GM23248 (cell line): ENCODE results near the gene ELFN1. TPM values are rescaled to one million over a fixed set of nuclear protein-coding genes. Genes with fewer than 3 reads are reported as not detected.

ENCODE experiments used
- DNase-seq: peaks from one replicate; pipeline ENCODE4 v3.0.0-alpha.2; 2015
- H2AFZ ChIP-seq: fragments of 200-600 bp; sonication (generic); 2 replicates; pipeline ENCODE4 v1.6.1; 2016; ENCODE audit warnings: antibody characterized with exemption
- H3F3A ChIP-seq: fragments of 200-600 bp; sonication (generic); 2 replicates; pipeline ENCODE4 v1.6.1; 2016; ENCODE audit warnings: mild to moderate bottlenecking, antibody characterized with exemption, mixed run types; ENCODE audit not compliant: insufficient read depth
- H3K27ac ChIP-seq: fragments of 200-600 bp; sonication (generic); 2 replicates; pipeline ENCODE4 v1.5.1; 2016; ENCODE audit warnings: mild to moderate bottlenecking
- H3K27me3 ChIP-seq: fragments of 200-600 bp; sonication (generic); replicated peaks from 2 replicates; pipeline ENCODE4 v1.6.1; 2016; ENCODE audit warnings: mild to moderate bottlenecking; ENCODE audit not compliant: insufficient read depth
- H3K36me3 ChIP-seq: fragments of 200-600 bp; sonication (generic); 2 replicates; pipeline ENCODE4 v1.6.1; 2016; ENCODE audit warnings: low read depth, mild to moderate bottlenecking
- H3K4me1 ChIP-seq: fragments of 200-600 bp; sonication (generic); 2 replicates; pipeline ENCODE4 v1.6.1; 2016; ENCODE audit warnings: mild to moderate bottlenecking; ENCODE audit not compliant: insufficient read depth
- H3K4me2 ChIP-seq: fragments of 200-600 bp; sonication (generic); one replicate; pipeline ENCODE4 v1.6.1; 2016; ENCODE audit warnings: mild to moderate bottlenecking; ENCODE audit not compliant: unreplicated experiment
- H3K4me3 ChIP-seq: fragments of 200-600 bp; sonication (generic); 2 replicates; pipeline ENCODE4 v1.5.1; 2016; ENCODE audit warnings: mild to moderate bottlenecking
- H3K79me2 ChIP-seq: fragments of 200-600 bp; sonication (generic); 2 replicates; pipeline ENCODE4 v1.6.1; 2016; ENCODE audit warnings: mild to moderate bottlenecking; ENCODE audit not compliant: insufficient read depth
- H3K9ac ChIP-seq: fragments of 200-600 bp; sonication (generic); 2 replicates; pipeline ENCODE4 v1.6.1; 2016; ENCODE audit warnings: mild to moderate bottlenecking
- H3K9me2 ChIP-seq: fragments of 200-600 bp; sonication (generic); 2 replicates; pipeline ENCODE4 v1.6.1; 2016; ENCODE audit warnings: mixed run types, mild to moderate bottlenecking, moderate library complexity; ENCODE audit not compliant: insufficient read depth
- H3K9me3 ChIP-seq: fragments of 200-600 bp; sonication (generic); one replicate; pipeline ENCODE4 v1.6.1; 2017; ENCODE audit warnings: low read depth
- H4K20me1 ChIP-seq: fragments of 200-600 bp; sonication (generic); 2 replicates; pipeline ENCODE4 v1.6.0; 2016; ENCODE audit not compliant: insufficient read depth
- EZH2 ChIP-seq: fragments of 200-600 bp; sonication (generic); IDR thresholded peaks from 2 replicates; pipeline ENCODE4 v1.6.1; 2018; ENCODE audit warnings: antibody characterized with exemption, mild to moderate bottlenecking; ENCODE audit not compliant: insufficient read depth, poor library complexity, severe bottlenecking
- EZH2phosphoT487 ChIP-seq: fragments of 200-600 bp; sonication (generic); IDR thresholded peaks from 2 replicates; pipeline ENCODE4 v1.6.1; 2018; ENCODE audit warnings: antibody characterized with exemption, moderate library complexity, mild to moderate bottlenecking, low read depth; ENCODE audit not compliant: insufficient read depth
- WGBS, 2 experiments: methylation state at CpG; one replicate each; pipeline ENCODE4 v1.1.6; 2015 to 2017; ENCODE audit warnings: low lambda C conversion rate in 2 of 2, low coverage in 1 of 2; ENCODE audit errors: missing lambda C conversion rate in 2 of 2; 5-methylcytosine and 5-hydroxymethylcytosine counted together
- in situ Hi-C: fragments of 300-500 bp; cut with MboI; formaldehyde crosslinking; loops from 2 replicates; pipeline ENCODE4 v1.15.0; 2020
- polyA plus RNA-seq: library from polyadenylated mRNA; unstranded; fragments of >200 nt; fragmentation: Nextera tagmentation; extraction: Ambion mirVana; gene quantifications from 2 replicates; pipeline ENCODE4 v1.2.1, GENCODE V29; 2016
- total RNA-seq: library from RNA; depleted of rRNA; stranded (reverse); fragments of >200 nt; shearing (Covaris generic); gene quantifications from 2 replicates; pipeline ENCODE4 v1.2.3, GENCODE V29; 2014

The ELFN1 gene
- total and polyA plus RNA-seq, 2 experiments from 2014 or later = 0.13 to 6.2 TPM

DNA sequence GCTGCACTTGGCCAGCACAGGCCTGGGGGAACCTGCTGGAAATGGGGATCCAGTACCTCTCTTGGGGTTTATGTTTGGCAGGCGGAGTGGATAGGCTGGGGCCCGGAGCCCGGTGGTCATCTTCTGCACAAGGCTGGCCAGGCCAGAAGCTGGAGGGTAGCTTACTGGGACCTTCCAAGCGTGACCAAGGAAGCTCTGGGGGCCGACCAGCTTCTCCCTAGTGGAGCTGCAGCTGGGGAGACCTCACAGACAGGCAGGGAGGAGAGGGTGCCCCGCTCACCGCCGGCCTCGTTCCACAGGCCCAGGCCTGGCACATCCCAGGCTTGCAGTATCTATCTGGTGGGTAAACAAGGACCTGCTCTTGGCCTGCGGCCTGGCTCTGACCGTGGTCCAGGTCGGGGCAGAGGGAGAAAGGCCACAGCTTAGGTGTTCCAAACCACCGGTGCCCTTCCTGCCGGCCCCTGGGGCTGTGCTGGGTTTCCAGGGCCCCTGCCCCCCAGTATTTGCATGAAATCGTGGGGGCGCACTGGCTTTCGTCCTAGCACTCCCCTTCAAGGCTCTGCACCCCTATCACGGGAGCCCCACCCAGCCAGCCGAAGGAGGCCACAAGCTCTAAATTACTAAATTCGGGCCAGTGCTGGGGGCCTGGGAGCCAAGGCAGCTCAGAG is 1.5 kb upstream of the ELFN1 start:
- DNase-seq = no peak
- Histone ChIP-seq H3K9me2 (no peaks in the 10 kb centered on the region), H3K27me3 (peaks cover 4% of the 10 kb centered on the region; the same call in 1 of the 2 replicates), H4K20me1 (no peaks in the 10 kb centered on the region), H3K9ac (no peak overlapping the region), H3F3A (0 out of 2 replicates have a peak, but pooled peaks cover 5% of the 10 kb centered on the region), H2AFZ (no peak overlapping the region), H3K9me3 (no peaks in the 10 kb centered on the region), H3K4me3 (no peak overlapping the region), H3K36me3 (no peaks in the 10 kb centered on the region), H3K79me2 (no peaks in the 10 kb centered on the region), H3K4me2 (no peak overlapping the region), H3K27ac (no peak overlapping the region), H3K4me1 (no peaks in the 10 kb centered on the region)
- WGBS, 2 experiments = 73 to 74% methylated on average over 20 of the region's 20 CpGs
- in situ Hi-C loops = no loop called here
- TF ChIP-seq EZH2phosphoT487 (no peak), EZH2 (no peak)

GRCh38 chr7:1669064-1669951 is 769 bp upstream of the ELFN1 start:
- no peaks in the 10 kb centered on the region for H3K36me3 ChIP-seq
- WGBS, 2 experiments = 39 to 41% methylated on average over 35 to 68 of the region's 68 CpGs
- no peaks in the 10 kb centered on the region for H3K9me2 ChIP-seq
- in situ Hi-C loops = no loop called here
- H3K4me1 ChIP-seq = no peaks in the 10 kb centered on the region
- no peaks in the 10 kb centered on the region for H4K20me1 ChIP-seq
- DNase-seq = peak; percentile 27
- no peak overlapping the region for H2AFZ ChIP-seq
- H3K9ac ChIP-seq = no peak overlapping the region
- no peaks in the 10 kb centered on the region for H3K79me2 ChIP-seq
- H3K4me3 ChIP-seq = 0 out of 2 replicates have a peak overlapping the region, but pooled peaks have one; percentile 60
- 0 out of 2 replicates have a peak, but pooled peaks cover 5% of the 10 kb centered on the region for H3F3A ChIP-seq
- no peak overlapping the region for H3K27ac ChIP-seq
- no peaks in the 10 kb centered on the region for H3K9me3 ChIP-seq
- H3K27me3 ChIP-seq = peaks cover 4% of the 10 kb centered on the region; the same call in 1 of the 2 replicates
- H3K4me2 ChIP-seq = no peak overlapping the region
- no peak for TF ChIP-seq EZH2
- no peak for TF ChIP-seq EZH2phosphoT487

DNA sequence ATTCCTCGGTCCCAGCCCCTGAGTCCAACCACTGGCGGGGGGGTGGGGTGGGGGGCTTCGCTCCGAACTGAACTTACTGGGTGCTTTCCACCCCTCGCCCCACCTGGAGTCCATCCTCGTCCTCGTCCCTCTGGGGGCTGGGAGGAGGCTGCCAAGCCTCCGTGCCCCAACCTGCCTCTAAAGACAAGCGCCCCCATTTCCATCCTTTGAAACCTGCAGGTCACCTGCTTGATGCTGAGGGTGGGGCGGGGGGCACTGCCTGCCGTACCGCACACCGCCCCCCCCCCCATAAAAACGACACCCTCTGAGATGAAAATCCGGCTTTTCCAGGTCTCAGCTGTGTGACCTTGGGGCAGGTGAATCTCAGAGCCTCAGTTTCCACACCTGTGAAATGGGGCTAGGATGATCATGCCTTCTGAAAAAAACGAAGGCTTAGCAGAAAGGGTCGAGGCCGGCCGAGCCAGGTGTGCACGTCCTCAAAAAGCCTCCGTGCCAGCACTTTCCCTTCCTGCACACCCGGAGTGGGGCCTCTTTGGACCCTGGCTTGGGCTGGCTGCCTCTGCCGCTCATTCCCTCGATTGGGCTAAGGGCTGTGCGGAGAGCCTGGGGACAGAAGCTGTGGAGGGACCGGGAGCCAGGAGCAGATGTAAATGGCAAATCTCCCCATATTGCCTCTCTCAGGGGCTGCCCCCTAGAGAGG is 967 bp downstream of the ELFN1 start:
- in situ Hi-C loops = no loop called here
- Histone ChIP-seq H3K9me2 (no peaks in the 10 kb centered on the region), H3K4me1 (no peaks in the 10 kb centered on the region), H3K27me3 (peaks cover 4% of the 10 kb centered on the region; the same call in 1 of the 2 replicates), H3K4me2 (no peak overlapping the region), H3K36me3 (no peaks in the 10 kb centered on the region), H2AFZ (no peak overlapping the region), H3K9ac (no peak overlapping the region), H3K79me2 (no peaks in the 10 kb centered on the region), H3F3A (0 out of 2 replicates have a peak, but pooled peaks cover 5% of the 10 kb centered on the region), H4K20me1 (no peaks in the 10 kb centered on the region), H3K4me3 (peak overlapping the region; percentile 60), H3K9me3 (no peaks in the 10 kb centered on the region), H3K27ac (no peak overlapping the region)
- no peak for TF ChIP-seq EZH2
- TF ChIP-seq EZH2phosphoT487 = no peak
- DNase-seq = no peak
- WGBS, 2 experiments = 32 to 35% methylated on average over 21 to 23 of the region's 26 CpGs
